GM23338 (cell line): ENCODE measurements around the gene PCDHA2.
"Not testable (repeated sequence)": the region's sequence is repeated elsewhere in the genome, so short reads cannot be mapped to it uniquely, and the experiment has no call there.

Experiments
- CREB1 ChIP-seq: fragments of 250-450 bp; sonication (Bioruptor Pico); IDR thresholded peaks from 2 replicates; pipeline ENCODE4 v1.5.0; 2020; ENCODE audit warnings: low read depth, mild to moderate bottlenecking, moderate library complexity
- CTCF ChIP-seq, 2 experiments: fragments of 200-600 bp in 1 of 2; sonication (generic) in 1 of 2; conservative IDR thresholded peaks; 2 replicates each; pipeline versions ENCODE4 v1.5.1 to v1.6.1; 2016 to 2017; ENCODE audit warnings: antibody characterized with exemption in 2 of 2, low read depth in 2 of 2, mild to moderate bottlenecking in 2 of 2, moderate library complexity in 1 of 2
- EZH2phosphoT487 ChIP-seq: fragments of 200-600 bp; sonication (generic); IDR thresholded peaks from one replicate; pipeline ENCODE4 v1.8.1; 2018; ENCODE audit warnings: antibody characterized with exemption; ENCODE audit not compliant: unreplicated experiment
- JUNB ChIP-seq: IDR thresholded peaks from one replicate; pipeline ENCODE4 v1.6.1; 2016; ENCODE audit warnings: antibody characterized with exemption; ENCODE audit not compliant: unreplicated experiment
- NANOG ChIP-seq: IDR thresholded peaks from 2 replicates; pipeline ENCODE4 v1.6.1; 2016; ENCODE audit warnings: antibody characterized with exemption, borderline replicate concordance
- POLR2AphosphoS5 ChIP-seq: IDR thresholded peaks from 2 replicates; pipeline ENCODE4 v1.6.1; 2016; ENCODE audit warnings: antibody characterized with exemption, low read depth

- TF ChIP-seq CTCF (conservative IDR thresholded peaks at IDR 0.05; ENCODE audit: low read depth in 2 of 2); POLR2AphosphoS5; JUNB; CREB1 (CRISPR knock-in tag); EZH2phosphoT487; NANOG: not testable (repeated sequence)
These were observed 7.7 kb downstream of the PCDHA2 start for GRCh38 chr5:140802381-140802780.
